ENCODE results near the gene ZDHHC22. TPM values are rescaled to one million over a fixed set of nuclear protein-coding genes. Genes with fewer than 3 reads are reported as not detected.

The ZDHHC22 gene
- total and polyA plus RNA-seq, 2 of the 13 experiments (the other 11 are each of a cell fraction or from before 2014, with no cell fraction given) = not detected

- no peaks in the 10 kb centered on the region for H3K9me3 ChIP-seq (ENCODE audit: low read length)
- ATAC-seq (no peak), FAIRE-seq (no peak), DNase-seq (ENCODE audit: low spot score) (no peak)
- POLR2A ChIA-PET = no interaction called here
- in situ Hi-C loops (cut with HindIII; ENCODE audit: extremely low pct_ligation_motif_present, low pct_unique_long_range_greater_than_20kb) (no loop called here), intact Hi-C loops (cut with micrococcal nuclease; ENCODE audit: unreplicated experiment) (no loop called here)
- TF ChIP-seq ZNF563 (CRISPR knock-in tag; IDR thresholded peaks at IDR 0.05) (no peak), MAFG (CRISPR knock-in tag; IDR thresholded peaks at IDR 0.05) (no peak), ZNF431 (CRISPR knock-in tag; IDR thresholded peaks at IDR 0.05; ENCODE audit: borderline replicate concordance, low read depth) (no peak), CERS6 (CRISPR knock-in tag; IDR thresholded peaks at IDR 0.05) (no peak)
- no peak overlapping the region for H3K27ac ChIP-seq (ENCODE audit: extremely low read length, insufficient read depth, low read length)
- no peak overlapping the region for H3K4me3 ChIP-seq (replicated peaks in 1 of 3; ENCODE audit: insufficient read depth in 1 of 3, low read depth in 2 of 3, low read length in 3 of 3)
- CTCF ChIA-PET (ENCODE audit: low intra/inter-chr PET ratio, low total read pairs) = no interaction called here
- no peaks in the 10 kb centered on the region for H3K36me3 ChIP-seq (replicated peaks in 1 of 2; ENCODE audit: control insufficient read depth in 1 of 2, insufficient read depth in 2 of 2, low read length in 2 of 2)
- WGBS (ENCODE audit: low lambda C conversion rate) = 92% methylated on average over 2 of the region's 5 CpGs
- no peaks in the 10 kb centered on the region; a peak in 3 of 5 replicates for H3K27me3 ChIP-seq (ENCODE audit: control insufficient read depth in 1 of 2, insufficient read depth in 2 of 2, low read length in 2 of 2)
- no peak overlapping the region for H2AFZ ChIP-seq (ENCODE audit: low read length)
- no peak overlapping the region for H3K9ac ChIP-seq (ENCODE audit: insufficient read depth, low read depth, low read length)
- no peaks in the 10 kb centered on the region for H3K4me1 ChIP-seq (ENCODE audit: insufficient read depth, low read length)
- BruUV-seq (replicated peaks) = no TSS peak
- no peaks in the 10 kb centered on the region for H4K20me1 ChIP-seq (ENCODE audit: insufficient read depth, low read length)
- no peak overlapping the region for H3K4me2 ChIP-seq (ENCODE audit: low read depth, low read length)
- no peaks in the 10 kb centered on the region for H3K79me2 ChIP-seq (ENCODE audit: insufficient read depth, low read length)
Observed at GRCh38 chr14:77131871-77132486, 9.6 kb downstream of the ZDHHC22 start.

GRCh38 chr14:77131206-77131605 lies 10.4 kb downstream of the ZDHHC22 start:
- Histone ChIP-seq H3K9ac (ENCODE audit: insufficient read depth, low read depth, low read length) (no peak overlapping the region), H3K27ac (ENCODE audit: extremely low read length, insufficient read depth, low read length) (no peak overlapping the region), H3K36me3 (replicated peaks in 1 of 2; ENCODE audit: control insufficient read depth in 1 of 2, insufficient read depth in 2 of 2, low read length in 2 of 2) (no peaks in the 10 kb centered on the region), H2AFZ (ENCODE audit: low read length) (no peak overlapping the region), H3K4me3 (replicated peaks in 1 of 3; ENCODE audit: insufficient read depth in 1 of 3, low read depth in 2 of 3, low read length in 3 of 3) (no peak overlapping the region), H4K20me1 (ENCODE audit: insufficient read depth, low read length) (no peaks in the 10 kb centered on the region), H3K4me2 (ENCODE audit: low read depth, low read length) (no peak overlapping the region), H3K9me3 (ENCODE audit: low read length) (no peaks in the 10 kb centered on the region), H3K4me1 (ENCODE audit: insufficient read depth, low read length) (no peaks in the 10 kb centered on the region), H3K27me3 (ENCODE audit: control insufficient read depth in 1 of 2, insufficient read depth in 2 of 2, low read length in 2 of 2) (peaks cover 0 to 5% of the 10 kb centered on the region in 2 experiments; a peak in 3 of 5 replicates), H3K79me2 (ENCODE audit: insufficient read depth, low read length) (no peaks in the 10 kb centered on the region)
- ATAC-seq (no peak), FAIRE-seq (no peak), DNase-seq (ENCODE audit: low spot score) (no peak)
- in situ Hi-C loops (cut with HindIII; ENCODE audit: extremely low pct_ligation_motif_present, low pct_unique_long_range_greater_than_20kb) = no loop called here
- WGBS (ENCODE audit: low lambda C conversion rate) = 8% methylated on average over 2 of the region's 2 CpGs
- intact Hi-C loops (cut with micrococcal nuclease; ENCODE audit: unreplicated experiment) = no loop called here
- CTCF ChIA-PET (ENCODE audit: low intra/inter-chr PET ratio, low total read pairs) = no interaction called here
- no TSS peak for BruUV-seq (replicated peaks)
- POLR2A ChIA-PET = no interaction called here
- TF ChIP-seq CBX5 (CRISPR knock-in tag; IDR thresholded peaks at IDR 0.05; ENCODE audit: borderline replicate concordance) (no peak), KLF11 (CRISPR knock-in tag; IDR thresholded peaks at IDR 0.05) (no peak), ZBTB44 (CRISPR knock-in tag; IDR thresholded peaks at IDR 0.05) (no peak), ZNF30 (CRISPR knock-in tag; IDR thresholded peaks at IDR 0.05) (no peak), ZNF33B (CRISPR knock-in tag; IDR thresholded peaks at IDR 0.05) (no peak), PHF8 (CRISPR knock-in tag; IDR thresholded peaks at IDR 0.05) (no peak), SMYD3 (CRISPR knock-in tag; IDR thresholded peaks at IDR 0.05) (no peak), ATF2 (CRISPR knock-in tag; IDR thresholded peaks at IDR 0.05) (no peak), HMGXB4 (CRISPR knock-in tag; IDR thresholded peaks at IDR 0.05; ENCODE audit: borderline replicate concordance in 1 of 2, low read depth in 1 of 2) (no peak)

Data from HepG2 (cell line).